ENCODE data around the gene MID2. TPM values are rescaled to one million over a fixed set of nuclear protein-coding genes. Genes with fewer than 3 reads are reported as not detected.

The MID2 gene
- polyA plus RNA-seq, 1 donor (not counting 4 experiments of a cell fraction or from before 2014, with no cell fraction given) = 8.9 TPM

GRCh38 chrX:107826238-107827029 lies 768 bp downstream of the MID2 start:
- dilution Hi-C loops (cut with MboI; ENCODE audit: extremely low pct_ligation_motif_present, low sequenced_read_pairs) = no loop called here
- Histone ChIP-seq H3K4me3 (ENCODE audit: control insufficient read depth in 2 of 3, extremely low read depth in 1 of 3, insufficient read depth in 2 of 3, low read depth in 1 of 3, low read length in 3 of 3) (peak overlapping the region; percentile 20 to 62 (median 51)), H3K27me3 (ENCODE audit: control insufficient read depth, extremely low read depth, insufficient read depth, low read length) (peaks cover 5% of the 10 kb centered on the region), H3K9me1 (ENCODE audit: control insufficient read depth, extremely low read depth, insufficient read depth, low read length) (no peaks in the 10 kb centered on the region), H4K20me1 (ENCODE audit: control insufficient read depth, extremely low read depth, insufficient read depth, low read length) (no peaks in the 10 kb centered on the region), H3K4me1 (ENCODE audit: control insufficient read depth, extremely low read depth, insufficient read depth, low read length) (no peaks in the 10 kb centered on the region), H3K4me2 (ENCODE audit: control insufficient read depth, extremely low read depth, insufficient read depth, low read depth, low read length) (peak overlapping the region; percentile 57), H3K36me3 (ENCODE audit: control insufficient read depth in 2 of 2, extremely low read depth in 1 of 2, insufficient read depth in 2 of 2, low read length in 2 of 2) (no peaks in the 10 kb centered on the region), H3K9ac (ENCODE audit: control insufficient read depth, extremely low read depth, insufficient read depth, low read length) (peak overlapping the region; percentile 72), H3K27ac (ENCODE audit: control insufficient read depth, insufficient read depth, low read length) (peak overlapping the region; percentile 55), H3K9me3 (ENCODE audit: control insufficient read depth, low read depth, low read length) (no peaks in the 10 kb centered on the region), H2AFZ (ENCODE audit: control insufficient read depth, low read length) (peak overlapping the region; percentile 54), H3K79me2 (ENCODE audit: control insufficient read depth, insufficient read depth, low read length) (peaks cover 9% of the 10 kb centered on the region)
- no peak for TF ChIP-seq EZH2 (IDR thresholded peaks at IDR 0.05; ENCODE audit: low read length)
- TF ChIP-seq CTCF (optimal IDR thresholded peaks at IDR 0.05 in 1 of 3, IDR thresholded peaks at IDR 0.05 in 1 of 3, conservative IDR thresholded peaks at IDR 0.05 in 1 of 3; ENCODE audit: extremely low read depth in 1 of 3, insufficient read depth in 2 of 3, low read length in 3 of 3) = no peak
- no peak for FAIRE-seq
- DNase-seq (ENCODE audit: low read depth, low spot score) = no peak

- H3K9ac ChIP-seq (ENCODE audit: control insufficient read depth, extremely low read depth, insufficient read depth, low read length) = peak overlapping the region; percentile 72
- DNase-seq (ENCODE audit: low read depth, low spot score) = no peak
- no peaks in the 10 kb centered on the region for H3K9me3 ChIP-seq (ENCODE audit: control insufficient read depth, low read depth, low read length)
- H3K4me3 ChIP-seq (ENCODE audit: control insufficient read depth in 2 of 3, extremely low read depth in 1 of 3, insufficient read depth in 2 of 3, low read depth in 1 of 3, low read length in 3 of 3) = peak overlapping the region; percentile 20 to 62 (median 51)
- H3K4me2 ChIP-seq (ENCODE audit: control insufficient read depth, extremely low read depth, insufficient read depth, low read depth, low read length) = peak overlapping the region; percentile 47
- peaks cover 9% of the 10 kb centered on the region for H3K79me2 ChIP-seq (ENCODE audit: control insufficient read depth, insufficient read depth, low read length)
- H3K27ac ChIP-seq (ENCODE audit: control insufficient read depth, insufficient read depth, low read length) = peak overlapping the region; percentile 55
- FAIRE-seq = no peak
- H3K36me3 ChIP-seq (ENCODE audit: control insufficient read depth in 2 of 2, extremely low read depth in 1 of 2, insufficient read depth in 2 of 2, low read length in 2 of 2) = no peaks in the 10 kb centered on the region
- no peaks in the 10 kb centered on the region for H3K4me1 ChIP-seq (ENCODE audit: control insufficient read depth, extremely low read depth, insufficient read depth, low read length)
- TF ChIP-seq EZH2 (IDR thresholded peaks at IDR 0.05; ENCODE audit: low read length) = no peak
- no peak for TF ChIP-seq CTCF (optimal IDR thresholded peaks at IDR 0.05 in 1 of 3, IDR thresholded peaks at IDR 0.05 in 1 of 3, conservative IDR thresholded peaks at IDR 0.05 in 1 of 3; ENCODE audit: extremely low read depth in 1 of 3, insufficient read depth in 2 of 3, low read length in 3 of 3)
- no peaks in the 10 kb centered on the region for H3K9me1 ChIP-seq (ENCODE audit: control insufficient read depth, extremely low read depth, insufficient read depth, low read length)
- dilution Hi-C loops (cut with MboI; ENCODE audit: extremely low pct_ligation_motif_present, low sequenced_read_pairs) = no loop called here
- H3K27me3 ChIP-seq (ENCODE audit: control insufficient read depth, extremely low read depth, insufficient read depth, low read length) = peaks cover 5% of the 10 kb centered on the region
- peak overlapping the region; percentile 54 for H2AFZ ChIP-seq (ENCODE audit: control insufficient read depth, low read length)
- H4K20me1 ChIP-seq (ENCODE audit: control insufficient read depth, extremely low read depth, insufficient read depth, low read length) = no peaks in the 10 kb centered on the region
Observed at GRCh38 chrX:107827030-107827831, 1.6 kb downstream of the MID2 start.

Measured in keratinocyte (primary cell).